Measurements from ENCODE around the gene IQSEC2.
A peak's percentile ranks its signal among the peaks of the same experiment; 100 is the strongest.

Gene IQSEC2

GRCh38 chrX:53316111-53316859, 34.9 kb upstream of the IQSEC2 start:
- DNase-seq (ENCODE audit: low read depth): no peak

GRCh38 chrX:53313728-53314105, 32.3 kb upstream of the IQSEC2 start:
- H3K4me3 ChIP-seq (ENCODE audit: control insufficient read depth, low read depth, low read length): no peak overlapping the region

More at GRCh38 chrX:53316111-53316859, 34.9 kb upstream of the IQSEC2 start:
- H3K4me3 ChIP-seq (ENCODE audit: control insufficient read depth, low read depth, low read length): no peak overlapping the region
- TF ChIP-seq CTCF (conservative IDR thresholded peaks at IDR 0.05; ENCODE audit: control insufficient read depth, insufficient read depth, low read depth, low read length): no peak

GRCh38 chrX:53312946-53313727, 31.8 kb upstream of the IQSEC2 start:
- DNase-seq (ENCODE audit: low read depth): peak; percentile 68
- no peak overlapping the region for H3K4me3 ChIP-seq (ENCODE audit: control insufficient read depth, low read depth, low read length)
- TF ChIP-seq CTCF (conservative IDR thresholded peaks at IDR 0.05; ENCODE audit: control insufficient read depth, insufficient read depth, low read depth, low read length): peak; percentile 78

More at GRCh38 chrX:53313728-53314105, 32.3 kb upstream of the IQSEC2 start:
- DNase-seq (ENCODE audit: low read depth): no peak
- TF ChIP-seq CTCF (conservative IDR thresholded peaks at IDR 0.05; ENCODE audit: control insufficient read depth, insufficient read depth, low read depth, low read length): no peak

GRCh38 chrX:53309837-53310236, 28.5 kb upstream of the IQSEC2 start:
- no peak for DNase-seq (ENCODE audit: low read depth)
- no peak for TF ChIP-seq CTCF (conservative IDR thresholded peaks at IDR 0.05; ENCODE audit: control insufficient read depth, insufficient read depth, low read depth, low read length)
- no peak overlapping the region for H3K4me3 ChIP-seq (ENCODE audit: control insufficient read depth, low read depth, low read length)

- H3K4me3 ChIP-seq (ENCODE audit: control insufficient read depth, low read depth, low read length): no peak overlapping the region
- no peak for TF ChIP-seq CTCF (conservative IDR thresholded peaks at IDR 0.05; ENCODE audit: control insufficient read depth, insufficient read depth, low read depth, low read length)
- DNase-seq (ENCODE audit: low read depth): no peak
Measured at GRCh38 chrX:53308836-53309235, 27.5 kb upstream of the IQSEC2 start.

GRCh38 chrX:53305996-53306937, 24.9 kb upstream of the IQSEC2 start:
- H3K4me3 ChIP-seq (ENCODE audit: control insufficient read depth, low read depth, low read length): no peak overlapping the region
- TF ChIP-seq CTCF (conservative IDR thresholded peaks at IDR 0.05; ENCODE audit: control insufficient read depth, insufficient read depth, low read depth, low read length): no peak
- no peak for DNase-seq (ENCODE audit: low read depth)
